GM18505 (cell line): ENCODE data around the gene FREM1.

Experiments used
- ATAC-seq: cut with Tn5 transposase; IDR thresholded peaks from one replicate; pipeline ENCODE4 v1.9.1; 2021; ENCODE audit not compliant: unreplicated experiment
- POLR2A ChIP-seq: IDR thresholded peaks from 4 replicates; pipeline ENCODE4 v1.6.1; 2011; ENCODE audit warnings: borderline replicate concordance; ENCODE audit not compliant: insufficient read depth, insufficient read length; ENCODE audit errors: extremely low read depth

The FREM1 gene

DNA sequence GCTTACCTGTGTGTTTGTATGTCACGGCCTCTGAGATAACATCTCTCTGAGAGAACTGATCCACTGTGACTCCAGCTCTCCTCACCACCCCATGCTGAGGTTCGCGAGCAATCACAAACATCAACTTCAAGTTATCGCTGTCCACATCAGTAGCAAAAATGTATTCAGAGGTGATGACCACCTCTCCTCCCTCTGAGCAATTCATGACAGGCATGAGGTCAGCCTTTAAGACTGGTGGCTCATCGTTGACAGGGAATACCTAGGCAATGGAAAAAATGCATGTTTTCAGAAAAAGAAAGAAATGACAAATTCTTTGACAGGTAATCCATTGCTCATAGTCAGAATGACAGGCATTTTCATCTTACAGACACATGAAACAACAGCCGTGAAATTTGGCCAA lies 97.4 kb downstream of the FREM1 start:
- ATAC-seq: no peak
- no peak for TF ChIP-seq POLR2A

- ATAC-seq: no peak
- no peak for TF ChIP-seq POLR2A
Observed at GRCh38 chr9:14811844-14812243, 98.4 kb downstream of the FREM1 start.

DNA sequence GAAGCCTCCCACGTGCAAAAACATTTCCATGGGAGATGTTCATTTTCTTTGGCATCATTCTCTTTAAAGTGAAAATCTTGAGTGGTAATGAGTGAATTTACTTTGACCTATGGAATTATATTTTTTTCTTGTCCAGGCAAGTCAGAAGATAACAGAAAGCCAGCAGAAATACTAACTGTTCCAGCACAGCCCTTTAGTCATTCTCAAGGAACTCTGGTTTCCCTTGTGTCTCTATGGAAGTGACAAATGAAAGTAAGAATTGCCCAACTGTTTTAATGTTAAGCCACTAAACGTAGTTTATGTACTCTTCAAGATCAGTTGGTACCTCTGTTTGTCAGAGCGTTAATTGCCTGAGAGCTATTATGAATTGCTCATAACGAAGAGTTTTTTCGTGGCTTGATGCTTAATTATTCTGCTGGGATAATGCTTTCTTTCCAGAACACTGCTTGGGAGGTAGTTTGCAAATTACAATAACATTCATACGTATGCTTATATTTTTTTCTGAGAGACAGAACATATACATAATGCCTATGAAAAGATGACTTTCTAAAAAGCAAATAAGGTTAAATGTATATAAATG lies 103.2 kb downstream of the FREM1 start:
- TF ChIP-seq POLR2A: no peak
- no peak for ATAC-seq

- TF ChIP-seq POLR2A: no peak
- ATAC-seq: no peak
Observed at GRCh38 chr9:14799030-14799429, 111.2 kb downstream of the FREM1 start.

DNA sequence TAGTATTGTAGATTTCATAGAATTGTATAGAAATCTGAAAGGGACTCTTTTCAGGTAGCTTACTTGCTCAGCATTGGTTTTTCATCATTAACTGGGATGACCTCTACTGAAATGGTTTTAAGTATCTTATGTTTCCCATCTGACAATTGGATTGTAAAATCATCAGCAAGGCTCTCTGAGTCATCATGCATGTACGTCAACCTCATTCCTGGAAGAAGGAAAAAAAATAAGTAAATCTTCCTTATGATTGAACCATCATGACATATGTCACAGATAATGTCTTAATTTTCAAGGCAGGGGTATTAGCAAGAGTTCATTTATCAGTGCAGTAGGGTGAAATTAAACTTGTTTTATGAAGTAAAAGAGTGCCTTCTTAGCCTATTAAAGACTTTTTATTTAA lies 112.8 kb downstream of the FREM1 start:
- TF ChIP-seq POLR2A: no peak
- ATAC-seq: no peak

DNA sequence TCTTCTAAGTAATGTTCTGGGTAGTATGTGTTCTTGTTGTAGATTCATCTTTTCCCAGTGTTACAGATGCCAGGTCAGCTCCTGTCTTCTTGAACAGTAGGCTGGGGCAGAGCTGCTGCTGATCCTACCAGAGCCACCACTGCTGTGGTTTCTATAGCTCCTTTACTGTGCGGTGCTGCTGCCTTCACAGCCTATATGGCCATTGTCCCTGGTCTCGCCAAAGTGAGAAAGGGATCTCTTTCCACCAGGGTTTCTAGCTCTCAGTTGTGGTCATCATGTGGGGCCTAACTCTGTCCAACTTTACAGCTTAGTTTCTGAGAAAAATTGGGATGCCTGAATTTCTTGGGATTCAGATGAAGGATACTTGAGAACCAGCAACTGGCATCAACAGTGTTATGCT lies 116.8 kb downstream of the FREM1 start:
- TF ChIP-seq POLR2A: no peak
- ATAC-seq: no peak

GRCh38 chr9:14790628-14791027 lies 119.6 kb downstream of the FREM1 start:
- TF ChIP-seq POLR2A: no peak
- no peak for ATAC-seq

DNA sequence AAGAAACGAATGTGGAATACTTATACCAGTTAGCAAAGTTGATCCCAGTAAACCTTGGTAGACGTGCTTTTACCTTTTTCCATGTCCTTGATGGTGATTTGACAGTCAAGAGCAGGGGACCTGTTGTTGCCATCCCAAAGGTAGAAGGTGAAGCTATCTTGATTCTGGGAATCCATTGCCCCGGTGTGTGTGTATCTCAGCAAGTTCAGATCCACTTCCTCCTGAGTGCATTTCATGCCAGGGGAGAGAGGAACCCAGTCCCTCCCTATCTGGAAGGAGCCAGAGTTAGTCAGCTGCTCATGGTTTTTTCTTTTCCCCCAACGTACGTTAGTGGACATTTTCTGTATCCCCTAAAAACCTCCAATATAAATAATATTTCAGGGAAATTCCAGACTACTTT lies 121.4 kb downstream of the FREM1 start:
- TF ChIP-seq POLR2A: no peak
- ATAC-seq: no peak

- no peak for ATAC-seq
- no peak for TF ChIP-seq POLR2A
Observed at GRCh38 chr9:14783358-14783757, 126.9 kb downstream of the FREM1 start.

GRCh38 chr9:14782286-14783051 lies 127.8 kb downstream of the FREM1 start:
- ATAC-seq: no peak
- no peak for TF ChIP-seq POLR2A

- no peak for ATAC-seq
- TF ChIP-seq POLR2A: no peak
Observed at GRCh38 chr9:14780693-14781092, 129.5 kb downstream of the FREM1 start.

DNA sequence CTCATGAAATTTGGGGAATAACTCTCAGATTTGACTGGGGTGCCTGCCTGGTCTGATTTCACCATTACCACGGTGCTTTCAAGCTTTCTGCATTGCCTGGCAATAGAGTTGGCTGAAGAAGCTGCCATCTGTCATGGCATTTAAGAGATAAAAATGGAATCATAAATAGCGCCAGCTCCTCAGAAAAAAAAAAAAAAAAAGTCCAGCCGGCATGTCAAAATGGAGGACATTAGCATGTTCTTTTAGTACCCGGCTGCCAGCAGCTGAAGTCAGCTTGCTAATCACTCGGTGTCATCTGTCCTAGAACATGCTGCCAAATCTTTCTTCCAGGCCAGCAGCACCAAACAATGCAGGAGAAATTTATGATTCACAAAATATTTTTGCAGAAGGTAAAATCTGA lies 130.0 kb downstream of the FREM1 start:
- ATAC-seq: no peak
- no peak for TF ChIP-seq POLR2A

DNA sequence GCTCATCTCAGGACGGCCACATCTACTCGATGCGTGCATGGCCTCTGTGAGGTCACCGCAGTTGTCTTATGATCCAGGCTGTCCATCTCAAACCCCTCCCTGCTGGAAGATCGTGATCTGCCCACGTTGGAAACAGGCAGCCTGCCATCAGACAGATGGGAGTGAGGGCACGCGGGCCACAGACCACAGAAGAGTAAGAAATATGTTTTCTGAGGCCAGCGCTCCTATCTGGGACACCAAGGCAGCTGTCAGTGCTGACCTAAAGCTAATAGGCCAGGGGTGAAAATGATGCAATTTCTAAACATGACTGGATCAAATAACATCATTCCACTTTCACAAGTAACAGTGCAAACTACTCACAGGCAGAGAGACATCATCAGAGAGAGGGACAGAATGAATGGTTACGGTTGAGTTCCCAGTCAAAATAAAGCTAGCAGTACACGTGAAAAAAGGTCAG lies 130.6 kb downstream of the FREM1 start:
- ATAC-seq: no peak
- no peak for TF ChIP-seq POLR2A

DNA sequence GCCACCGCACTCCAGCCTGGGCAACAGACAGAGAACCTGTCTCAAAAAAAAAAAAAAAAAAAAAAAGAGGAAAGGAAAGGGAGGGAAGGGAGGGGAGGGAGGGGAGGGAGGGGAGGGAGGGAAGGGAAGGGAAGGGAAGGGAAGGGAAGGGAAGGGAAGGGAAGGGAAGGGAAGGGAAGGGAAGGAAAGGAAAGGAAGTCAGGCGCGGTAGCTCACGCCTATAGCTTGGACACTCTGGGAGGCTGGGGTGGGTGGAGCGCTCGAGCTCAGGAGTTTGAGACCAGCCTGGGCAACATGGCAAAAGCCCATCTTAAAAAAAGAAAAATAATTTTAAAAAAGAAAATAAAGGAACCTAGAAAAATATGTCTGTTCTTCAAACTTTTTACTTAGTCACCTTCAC lies 131.7 kb downstream of the FREM1 start:
- no peak for ATAC-seq

More for the DNA sequence above, 131.7 kb downstream of the FREM1 start:
- no peak for TF ChIP-seq POLR2A
